Measurements from ENCODE around the gene CFAP77.

- TF ChIP-seq CTCF (IDR thresholded peaks at IDR 0.05) (no peak), POLR2AphosphoS5 (IDR thresholded peaks at IDR 0.05) (no peak), POLR2A (IDR thresholded peaks at IDR 0.05) (no peak), EP300 (IDR thresholded peaks at IDR 0.05) (no peak)
These were observed 84.8 kb downstream of the CFAP77 start for GRCh38 chr9:132494857-132495256.
